ENCODE measurements around the gene SLC40A1. TPM values are rescaled to one million over a fixed set of nuclear protein-coding genes. Genes with fewer than 3 reads are reported as not detected.
A peak's percentile ranks its signal among the peaks of the same experiment; 100 is the strongest.

SLC40A1 gene, protein sequence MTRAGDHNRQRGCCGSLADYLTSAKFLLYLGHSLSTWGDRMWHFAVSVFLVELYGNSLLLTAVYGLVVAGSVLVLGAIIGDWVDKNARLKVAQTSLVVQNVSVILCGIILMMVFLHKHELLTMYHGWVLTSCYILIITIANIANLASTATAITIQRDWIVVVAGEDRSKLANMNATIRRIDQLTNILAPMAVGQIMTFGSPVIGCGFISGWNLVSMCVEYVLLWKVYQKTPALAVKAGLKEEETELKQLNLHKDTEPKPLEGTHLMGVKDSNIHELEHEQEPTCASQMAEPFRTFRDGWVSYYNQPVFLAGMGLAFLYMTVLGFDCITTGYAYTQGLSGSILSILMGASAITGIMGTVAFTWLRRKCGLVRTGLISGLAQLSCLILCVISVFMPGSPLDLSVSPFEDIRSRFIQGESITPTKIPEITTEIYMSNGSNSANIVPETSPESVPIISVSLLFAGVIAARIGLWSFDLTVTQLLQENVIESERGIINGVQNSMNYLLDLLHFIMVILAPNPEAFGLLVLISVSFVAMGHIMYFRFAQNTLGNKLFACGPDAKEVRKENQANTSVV
- 1 to 10 TPM; 3.0 to 3.5 TPM for total RNA-seq

- H3K27ac Mint-ChIP-seq = peak within 1 kb of the TSS; percentile 17
- H3K4me1 Mint-ChIP-seq = peaks cover 13% of the 10 kb centered on the region
- no peaks in the 10 kb centered on the region for H3K9me3 Mint-ChIP-seq
- peak within 1 kb of the TSS; percentile 76 for H3K4me3 Mint-ChIP-seq
- DNase-seq = peak; percentile 77
- no peaks in the 10 kb centered on the region for H3K36me3 Mint-ChIP-seq
- H3K27me3 Mint-ChIP-seq = peaks cover 19% of the 10 kb centered on the region
Observed at GRCh38 chr2:189580658-189581353, at the start of gene SLC40A1. Gene SLC40A1, minus strand, starts transcription at chr2:189580786. Its CDS starts 326 bp downstream, at chr2:189580460.

DNA sequence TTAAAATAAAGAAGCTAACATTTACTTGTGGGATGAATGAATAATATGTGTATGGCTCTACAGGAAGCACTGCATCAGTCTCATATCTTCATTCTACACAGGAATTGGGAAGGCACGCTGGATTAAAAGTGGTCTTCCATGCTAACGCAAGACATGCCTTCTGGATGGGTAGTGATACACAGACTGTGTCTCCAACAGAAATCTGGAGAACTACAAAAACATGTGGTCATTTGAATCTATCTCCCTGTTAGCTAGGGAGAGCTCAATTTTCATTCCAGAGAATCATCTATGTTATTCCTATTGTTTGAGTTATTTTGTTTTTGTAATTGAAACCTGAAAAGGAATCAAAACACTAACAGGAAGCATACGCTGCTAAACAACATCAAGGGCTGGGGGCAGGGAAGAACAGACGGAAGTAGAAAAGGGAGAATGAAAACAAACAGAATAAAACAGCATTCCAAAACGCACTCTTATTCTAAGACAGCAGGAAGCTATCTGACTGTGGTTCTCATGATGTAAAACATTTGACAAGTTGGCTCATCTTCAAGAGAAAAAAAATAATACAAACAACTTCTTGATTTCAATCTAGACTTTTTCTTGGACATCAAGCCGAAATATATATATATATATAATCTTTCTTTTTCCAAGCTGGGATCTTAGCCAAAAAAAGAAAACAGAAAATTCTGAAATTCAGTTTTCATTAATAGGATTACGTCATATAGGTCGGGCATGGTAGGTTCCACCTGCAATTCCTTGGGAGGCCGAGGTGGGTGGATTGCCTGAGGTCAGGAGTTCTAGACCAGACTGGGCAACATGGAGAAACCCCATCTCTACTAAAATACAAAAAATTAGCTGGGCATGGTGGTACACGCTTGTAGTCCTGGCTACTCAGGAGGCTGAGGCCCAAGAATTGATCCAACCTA, 49.2 kb upstream of the SLC40A1 start:
- peaks cover 17% of the 10 kb centered on the region for H3K4me1 Mint-ChIP-seq
- no peaks in the 10 kb centered on the region for H3K9me3 Mint-ChIP-seq
- no peak overlapping the region for H3K27ac Mint-ChIP-seq
- H3K4me3 Mint-ChIP-seq = no peak overlapping the region
- no peak for DNase-seq
- no peaks in the 10 kb centered on the region for H3K36me3 Mint-ChIP-seq
- H3K27me3 Mint-ChIP-seq = no peaks in the 10 kb centered on the region

DNA sequence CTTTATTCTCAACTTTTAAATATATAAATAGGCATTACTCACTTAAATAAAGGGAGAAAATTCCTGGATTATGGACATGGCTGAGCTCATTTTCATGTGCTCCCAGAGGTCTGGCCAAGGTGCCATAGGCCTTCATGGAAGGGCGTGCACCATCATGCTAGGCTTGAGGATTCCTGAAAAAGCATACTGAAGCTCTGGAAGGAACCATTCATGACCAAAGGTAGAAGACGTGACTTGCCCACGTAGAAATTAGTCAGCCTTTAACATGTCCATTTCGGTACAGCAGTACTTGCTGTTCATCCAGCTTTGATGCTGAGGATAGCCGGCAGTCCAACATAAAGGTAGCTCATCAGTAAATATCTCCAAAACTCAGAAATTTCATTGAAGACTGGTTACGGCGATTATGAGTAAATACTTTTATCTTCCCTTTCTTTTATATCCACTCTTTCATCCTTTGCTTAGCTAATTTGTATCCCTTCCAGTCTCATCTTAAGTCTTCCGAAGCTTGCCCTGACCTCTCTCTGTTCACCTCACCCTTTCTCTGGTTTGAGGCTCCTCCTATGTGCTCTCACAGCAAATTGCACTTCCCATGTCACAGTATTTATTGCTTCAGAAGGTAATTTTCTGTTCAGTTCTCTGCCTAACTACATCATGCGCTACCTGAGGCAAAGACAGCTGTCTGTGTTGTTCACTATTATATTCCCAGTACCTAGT, 48.4 kb upstream of the SLC40A1 start:
- H3K27me3 Mint-ChIP-seq = no peaks in the 10 kb centered on the region
- H3K4me1 Mint-ChIP-seq = peaks cover 22% of the 10 kb centered on the region
- no peak overlapping the region for H3K4me3 Mint-ChIP-seq
- DNase-seq = no peak
- H3K27ac Mint-ChIP-seq = no peak overlapping the region
- no peaks in the 10 kb centered on the region for H3K9me3 Mint-ChIP-seq
- no peaks in the 10 kb centered on the region for H3K36me3 Mint-ChIP-seq

- Mint-ChIP-seq H3K4me3 (no peak overlapping the region), H3K36me3 (no peaks in the 10 kb centered on the region), H3K4me1 (peaks cover 22% of the 10 kb centered on the region), H3K27me3 (no peaks in the 10 kb centered on the region), H3K27ac (no peak overlapping the region), H3K9me3 (no peaks in the 10 kb centered on the region)
- DNase-seq = no peak
Observed at GRCh38 chr2:189627789-189628188, 47.2 kb upstream of the SLC40A1 start.

DNA sequence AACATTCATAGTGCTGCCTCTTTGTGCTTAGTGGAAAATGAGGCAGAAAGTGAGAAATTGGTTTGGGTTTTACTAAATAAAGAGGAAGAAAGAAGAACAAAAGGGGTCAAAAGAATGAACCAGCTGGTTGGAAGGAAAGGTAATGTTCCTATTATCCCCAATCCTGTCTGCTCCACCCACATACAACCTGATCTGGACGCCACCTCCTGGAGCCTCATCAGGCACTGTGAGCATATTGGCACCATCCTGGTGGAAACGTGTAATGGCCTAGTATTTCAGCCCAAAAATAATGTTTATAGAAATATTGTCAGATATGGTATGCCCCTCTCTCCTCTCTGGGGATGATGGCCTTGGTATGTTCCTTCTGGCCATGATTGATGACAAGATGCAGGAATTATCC, 45.0 kb upstream of the SLC40A1 start:
- H3K9me3 Mint-ChIP-seq = no peaks in the 10 kb centered on the region
- DNase-seq = no peak
- H3K4me3 Mint-ChIP-seq = no peak overlapping the region
- H3K27ac Mint-ChIP-seq = no peak overlapping the region
- H3K36me3 Mint-ChIP-seq = no peaks in the 10 kb centered on the region
- peaks cover 22% of the 10 kb centered on the region for H3K4me1 Mint-ChIP-seq
- H3K27me3 Mint-ChIP-seq = no peaks in the 10 kb centered on the region

DNA sequence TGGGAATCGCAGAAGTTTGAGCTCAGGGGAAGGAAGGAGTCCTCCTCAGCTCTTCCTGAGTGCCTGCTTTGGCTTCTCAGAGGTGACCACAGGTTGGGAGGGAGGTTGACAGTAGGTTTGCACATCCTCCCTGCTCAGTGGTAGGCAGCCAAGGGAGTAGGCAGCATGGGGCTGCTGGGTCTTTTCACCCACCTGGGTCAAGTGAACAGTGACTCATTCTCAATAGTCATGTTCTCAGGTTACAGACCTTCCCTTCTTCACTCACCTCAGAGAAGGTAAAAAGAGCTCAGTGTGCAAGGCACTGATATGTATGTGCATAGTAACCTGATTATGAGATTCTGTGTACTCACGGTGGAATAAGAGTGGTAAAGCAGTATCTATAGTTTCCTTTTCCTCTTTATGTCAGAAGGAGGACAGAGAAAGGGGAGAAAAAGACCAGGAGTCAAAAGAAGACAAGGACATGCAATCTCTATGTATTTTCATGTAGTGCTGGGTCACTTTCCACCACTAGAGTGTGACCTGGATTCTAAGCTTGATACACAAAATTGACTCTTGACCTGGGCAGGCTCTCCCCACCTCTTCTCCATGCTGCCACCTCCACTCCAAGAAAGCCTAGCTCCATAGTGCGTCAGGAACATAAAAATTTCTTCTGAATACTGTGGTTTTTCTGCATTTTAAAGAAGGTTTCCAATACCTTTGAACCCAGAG, 44.2 kb upstream of the SLC40A1 start:
- Mint-ChIP-seq H3K9me3 (no peaks in the 10 kb centered on the region), H3K4me3 (no peak overlapping the region), H3K4me1 (peaks cover 22% of the 10 kb centered on the region), H3K27me3 (no peaks in the 10 kb centered on the region), H3K36me3 (no peaks in the 10 kb centered on the region), H3K27ac (no peak overlapping the region)
- DNase-seq = no peak

DNA sequence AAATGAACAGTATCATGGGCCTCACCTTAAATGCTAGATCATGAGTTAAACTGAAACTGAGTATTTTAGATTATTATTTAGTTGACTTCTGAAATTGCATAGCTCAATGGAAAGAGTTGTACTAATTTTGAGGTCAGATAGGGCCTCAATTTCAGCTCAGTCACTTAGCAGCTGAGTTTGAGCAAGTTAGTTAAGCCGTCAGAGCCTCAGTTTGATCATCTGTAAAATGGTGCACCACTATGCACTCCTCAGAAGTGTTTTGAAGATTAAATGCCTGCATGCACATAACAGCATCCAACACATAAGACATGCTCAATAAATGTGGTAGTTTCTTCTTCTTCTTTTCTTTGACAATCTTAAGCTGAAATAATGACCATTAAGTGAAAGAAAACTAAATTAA, 42.5 kb upstream of the SLC40A1 start:
- no peaks in the 10 kb centered on the region for H3K27me3 Mint-ChIP-seq
- H3K36me3 Mint-ChIP-seq = no peaks in the 10 kb centered on the region
- no peaks in the 10 kb centered on the region for H3K9me3 Mint-ChIP-seq
- peaks cover 22% of the 10 kb centered on the region for H3K4me1 Mint-ChIP-seq
- no peak for DNase-seq
- H3K4me3 Mint-ChIP-seq = no peak overlapping the region
- no peak overlapping the region for H3K27ac Mint-ChIP-seq

- Mint-ChIP-seq H3K4me3 (no peak overlapping the region), H3K27ac (no peak overlapping the region), H3K4me1 (peaks cover 21% of the 10 kb centered on the region), H3K36me3 (no peaks in the 10 kb centered on the region), H3K27me3 (no peaks in the 10 kb centered on the region), H3K9me3 (no peaks in the 10 kb centered on the region)
- no peak for DNase-seq
Observed at GRCh38 chr2:189621781-189622180, 41.2 kb upstream of the SLC40A1 start.

- no peak overlapping the region for H3K27ac Mint-ChIP-seq
- H3K4me1 Mint-ChIP-seq = no peaks in the 10 kb centered on the region
- no peak overlapping the region for H3K4me3 Mint-ChIP-seq
- no peak for DNase-seq
- H3K36me3 Mint-ChIP-seq = no peaks in the 10 kb centered on the region
- no peaks in the 10 kb centered on the region for H3K27me3 Mint-ChIP-seq
- H3K9me3 Mint-ChIP-seq = no peaks in the 10 kb centered on the region
Observed at GRCh38 chr2:189618197-189618596, 37.6 kb upstream of the SLC40A1 start.

DNA sequence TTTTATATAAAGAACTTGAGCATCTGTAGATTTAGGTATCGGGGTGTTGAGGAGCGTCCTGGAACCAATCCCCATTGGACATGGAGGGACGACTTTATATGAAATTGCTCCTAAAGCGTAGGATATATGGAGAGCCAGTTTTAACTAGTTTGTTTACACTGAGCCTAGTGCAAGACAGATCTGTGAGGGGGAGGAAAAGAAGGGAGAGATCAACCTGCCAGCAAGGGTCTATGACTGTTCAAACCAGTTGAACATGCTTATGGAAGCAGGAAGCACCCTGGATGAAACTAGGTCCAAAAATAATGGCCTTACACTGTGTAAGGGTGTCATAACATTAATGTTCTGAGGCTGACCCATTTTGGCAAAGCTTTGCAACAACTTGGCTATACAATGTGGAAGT, 34.0 kb upstream of the SLC40A1 start:
- no peak overlapping the region for H3K4me3 Mint-ChIP-seq
- no peak overlapping the region for H3K27ac Mint-ChIP-seq
- no peak for DNase-seq
- H3K9me3 Mint-ChIP-seq = no peaks in the 10 kb centered on the region
- no peaks in the 10 kb centered on the region for H3K36me3 Mint-ChIP-seq
- no peaks in the 10 kb centered on the region for H3K27me3 Mint-ChIP-seq
- no peaks in the 10 kb centered on the region for H3K4me1 Mint-ChIP-seq

- Mint-ChIP-seq H3K27ac (no peak overlapping the region), H3K36me3 (no peaks in the 10 kb centered on the region), H3K27me3 (no peaks in the 10 kb centered on the region), H3K4me1 (no peaks in the 10 kb centered on the region), H3K9me3 (no peaks in the 10 kb centered on the region), H3K4me3 (no peak overlapping the region)
- no peak for DNase-seq
Observed at GRCh38 chr2:189613650-189614420, 33.2 kb upstream of the SLC40A1 start.

GRCh38 chr2:189613077-189613636, 32.6 kb upstream of the SLC40A1 start:
- no peak overlapping the region for H3K27ac Mint-ChIP-seq
- H3K4me1 Mint-ChIP-seq = no peaks in the 10 kb centered on the region
- H3K4me3 Mint-ChIP-seq = no peak overlapping the region
- H3K36me3 Mint-ChIP-seq = no peaks in the 10 kb centered on the region
- no peak for DNase-seq
- H3K27me3 Mint-ChIP-seq = no peaks in the 10 kb centered on the region
- no peaks in the 10 kb centered on the region for H3K9me3 Mint-ChIP-seq

GRCh38 chr2:189610700-189611099, 30.1 kb upstream of the SLC40A1 start:
- no peaks in the 10 kb centered on the region for H3K9me3 Mint-ChIP-seq
- H3K27me3 Mint-ChIP-seq = no peaks in the 10 kb centered on the region
- no peaks in the 10 kb centered on the region for H3K4me1 Mint-ChIP-seq
- H3K36me3 Mint-ChIP-seq = no peaks in the 10 kb centered on the region
- H3K4me3 Mint-ChIP-seq = no peak overlapping the region
- no peak overlapping the region for H3K27ac Mint-ChIP-seq
- DNase-seq = no peak

Measured in activated naive CD8-positive, alpha-beta T cell treated with anti-CD3 and anti-CD28 coated beads for 36 hours (primary cell).